D721Med (cell line): ENCODE data around the gene CHRM4.
"Not testable (repeated sequence)": the region's sequence is repeated elsewhere in the genome, so short reads cannot be mapped to it uniquely, and the experiment has no call there.

Experiments
- DNase-seq: peaks from one replicate; pipeline ENCODE4 v3.0.0; 2011; ENCODE audit warnings: low spot score; ENCODE audit not compliant: insufficient read length
- FAIRE-seq: peaks from 2 replicates; lab custom pipeline; 2011; peaks lifted over from hg19 to GRCh38; lab: Jason Lieb, UNC
- CTCF ChIP-seq: IDR thresholded peaks from 2 replicates; pipeline ENCODE4 v1.5.1; 2012; ENCODE audit warnings: mild to moderate bottlenecking, control low read depth; ENCODE audit not compliant: insufficient read depth; ENCODE audit errors: missing control alignments

Gene CHRM4

GRCh38 chr11:46381048-46381818 is 10.3 kb downstream of the CHRM4 start, which contains the start of gene MDK:
MDK (plus strand) TSS chr11:46381669; CDS start chr11:46382058, 389 bp downstream.
- no peak for TF ChIP-seq CTCF
- DNase-seq: no peak
- no peak for FAIRE-seq

- no peak for FAIRE-seq
- DNase-seq: no peak
- TF ChIP-seq CTCF: no peak
Measured at GRCh38 chr11:46380340-46381047, 11.1 kb downstream of the CHRM4 start.

- not testable (repeated sequence) for FAIRE-seq, DNase-seq
Measured at GRCh38 chr11:46379482-46380293, 11.9 kb downstream of the CHRM4 start.

- TF ChIP-seq CTCF: no peak
- FAIRE-seq (no peak), DNase-seq (no peak)
Measured at GRCh38 chr11:46378811-46379481, 12.6 kb downstream of the CHRM4 start.

GRCh38 chr11:46378296-46378695 is 13.3 kb downstream of the CHRM4 start:
- FAIRE-seq (no peak), DNase-seq (no peak)
- TF ChIP-seq CTCF: no peak

GRCh38 chr11:46377831-46378230 is 13.7 kb downstream of the CHRM4 start:
- DNase-seq: no peak
- TF ChIP-seq CTCF: no peak
- FAIRE-seq: no peak

GRCh38 chr11:46377290-46377689 is 14.3 kb downstream of the CHRM4 start:
- DNase-seq (no peak), FAIRE-seq (no peak)
- TF ChIP-seq CTCF: no peak
